ENCODE results near the gene APLP1. TPM values are rescaled to one million over a fixed set of nuclear protein-coding genes. Genes with fewer than 3 reads are reported as not detected.

The APLP1 gene
- polyA plus RNA-seq, 2 of the 4 experiments (the other 2 are of a cell fraction): 54.7 to 60.4 TPM

GRCh38 chr19:35887197-35887596 is 18.8 kb downstream of the APLP1 start:
- FAIRE-seq: no peak

GRCh38 chr19:35888398-35888797 is 20.0 kb downstream of the APLP1 start:
- no peaks in the 10 kb centered on the region for H3K4me1 ChIP-seq
- H3K4me2 ChIP-seq: no peak overlapping the region
- no peak overlapping the region for H3K27ac ChIP-seq
- no peak overlapping the region for H3K4me3 ChIP-seq
- WGBS (ENCODE audit: missing lambda C conversion rate): 91% methylated on average over 9 of the region's 9 CpGs
- no peak for FAIRE-seq
- TF ChIP-seq FOXS1 (CRISPR knock-in tag; IDR thresholded peaks at IDR 0.05) (no peak), EHF (CRISPR knock-in tag; IDR thresholded peaks at IDR 0.05) (no peak), GATA3 (IDR thresholded peaks at IDR 0.05; ENCODE audit: borderline replicate concordance) (no peak), RNF2 (IDR thresholded peaks at IDR 0.05; ENCODE audit: borderline replicate concordance, low read depth) (no peak), NFE2L2 (conservative IDR thresholded peaks at IDR 0.05; ENCODE audit: low read length) (no peak), ZNF302 (CRISPR knock-in tag; IDR thresholded peaks at IDR 0.05) (no peak), FOSL2 (IDR thresholded peaks at IDR 0.05) (no peak), FOSL2 (CRISPR knock-in tag; IDR thresholded peaks at IDR 0.05) (no peak), SREBF2 (IDR thresholded peaks at IDR 0.05) (no peak), POLR2A (IDR thresholded peaks at IDR 0.05; ENCODE audit: low read length) (no peak), TFCP2L1 (CRISPR knock-in tag; IDR thresholded peaks at IDR 0.05) (no peak), PHF8 (IDR thresholded peaks at IDR 0.05; ENCODE audit: borderline replicate concordance, low read depth) (no peak), JUNB (IDR thresholded peaks at IDR 0.05) (no peak), ZC3H11A (IDR thresholded peaks at IDR 0.05) (no peak), HMGXB4 (CRISPR knock-in tag; IDR thresholded peaks at IDR 0.05; ENCODE audit: borderline replicate concordance) (no peak)
- H3K9me3 ChIP-seq: no peaks in the 10 kb centered on the region
- DNase-seq (ENCODE audit: low read depth in 1 of 2, low spot score in 1 of 2): no peak
- ChIA-PET POLR2A (no interaction called here), CTCF (interaction anchor here (1.3 to 17.6 kb wide), 3 partner anchors 22 to 40 kb away, joined by 3 to 402 read pairs (median 5); no protein-coding TSS in a partner anchor)
- no peak for ATAC-seq

More at GRCh38 chr19:35887197-35887596, 18.8 kb downstream of the APLP1 start:
- TF ChIP-seq FOXS1 (CRISPR knock-in tag; IDR thresholded peaks at IDR 0.05) (no peak), CHD2 (IDR thresholded peaks at IDR 0.05; ENCODE audit: low read length, partially characterized antibody) (no peak), RCOR1 (IDR thresholded peaks at IDR 0.05; ENCODE audit: low read depth, low read length) (no peak)
- Histone ChIP-seq H3K4me2 (no peak overlapping the region), H3K9me3 (no peaks in the 10 kb centered on the region), H3K27ac (no peak overlapping the region), H3K4me1 (no peaks in the 10 kb centered on the region), H3K4me3 (no peak overlapping the region)
- DNase-seq (ENCODE audit: low read depth in 1 of 2, low spot score in 1 of 2) (no peak), ATAC-seq (no peak)
- ChIA-PET CTCF (interaction anchor here (0.7 to 17.6 kb wide), 3 partner anchors 41 to 331 kb away, joined by 3 to 402 read pairs (median 6); no protein-coding TSS in a partner anchor), POLR2A (no interaction called here)
- 95% methylated on average over 5 of the region's 5 CpGs for WGBS (ENCODE audit: missing lambda C conversion rate)

- Histone ChIP-seq H3K27ac (no peak overlapping the region), H3K4me2 (no peak overlapping the region), H3K4me1 (no peaks in the 10 kb centered on the region), H3K9me3 (no peaks in the 10 kb centered on the region), H3K4me3 (no peak overlapping the region)
- ChIA-PET POLR2A (interaction anchor here (0.6 kb wide), 1 partner anchor 527 kb away, joined by 4 read pairs; no protein-coding TSS in a partner anchor), CTCF (interaction anchor here (0.6 to 17.6 kb wide), 9 partner anchors 7 to 1587 kb away, joined by 3 to 402 read pairs (median 4); no protein-coding TSS in a partner anchor)
- peak; percentile 13 to 28; a peak in 5 of 6 replicates for ATAC-seq
- no peak for DNase-seq (ENCODE audit: low read depth in 1 of 2, low spot score in 1 of 2)
- no peak for FAIRE-seq
- TF ChIP-seq HMGXB4 (CRISPR knock-in tag; IDR thresholded peaks at IDR 0.05; ENCODE audit: borderline replicate concordance) (no peak), ESRRA (IDR thresholded peaks at IDR 0.05; ENCODE audit: borderline replicate concordance, low read length) (peak; percentile 14; the same call in 1 of the 2 replicates)
- 94% methylated on average over 18 of the region's 18 CpGs for WGBS (ENCODE audit: missing lambda C conversion rate)
These were observed 21.2 kb downstream of the APLP1 start for GRCh38 chr19:35889370-35890112.
